ENCODE data around the gene CEP83. TPM values are rescaled to one million over a fixed set of nuclear protein-coding genes. Genes with fewer than 3 reads are reported as not detected.

CEP83 gene
- total RNA-seq, 1 donor from 2014 or later = 30.3 TPM

- no peak for DNase-seq (ENCODE audit: low spot score)
Observed at GRCh38 chr12:94269316-94269999, 190.2 kb downstream of the CEP83 start.

GRCh38 chr12:94267921-94268471 lies 191.7 kb downstream of the CEP83 start:
- peak; percentile 19 for DNase-seq (ENCODE audit: low spot score)

GRCh38 chr12:94267537-94267872 lies 192.2 kb downstream of the CEP83 start:
- no peak for DNase-seq (ENCODE audit: low spot score)

GRCh38 chr12:94266796-94267536 lies 192.7 kb downstream of the CEP83 start:
- DNase-seq (ENCODE audit: low spot score) = no peak

- no peak for DNase-seq (ENCODE audit: low spot score)
Observed at GRCh38 chr12:94265966-94266745, 193.5 kb downstream of the CEP83 start.

- DNase-seq (ENCODE audit: low spot score) = no peak
Observed at GRCh38 chr12:94265539-94265938, 194.1 kb downstream of the CEP83 start.

GRCh38 chr12:94264736-94265485 lies 194.8 kb downstream of the CEP83 start:
- no peak for DNase-seq (ENCODE audit: low spot score)

GRCh38 chr12:94263905-94264561 lies 195.6 kb downstream of the CEP83 start:
- peak; percentile 17 for DNase-seq (ENCODE audit: low spot score)

- peak; percentile 42 for DNase-seq (ENCODE audit: low spot score)
Observed at GRCh38 chr12:94263011-94263811, 196.5 kb downstream of the CEP83 start.

GRCh38 chr12:94262228-94263010 lies 197.2 kb downstream of the CEP83 start:
- peak; percentile 99 for DNase-seq (ENCODE audit: low spot score)

- no peak for DNase-seq (ENCODE audit: low spot score)
Observed at GRCh38 chr12:94261786-94262185, 197.9 kb downstream of the CEP83 start.

GRCh38 chr12:94261119-94261518 lies 198.5 kb downstream of the CEP83 start:
- DNase-seq (ENCODE audit: low spot score) = no peak

GRCh38 chr12:94260717-94261116 lies 198.9 kb downstream of the CEP83 start:
- no peak for DNase-seq (ENCODE audit: low spot score)

GRCh38 chr12:94260017-94260416 lies 199.7 kb downstream of the CEP83 start:
- DNase-seq (ENCODE audit: low spot score) = no peak

GRCh38 chr12:94258593-94258992 lies 201.1 kb downstream of the CEP83 start:
- no peak for DNase-seq (ENCODE audit: low spot score)

Data from umbilical cord (tissue), 2 donors.